NOMO-1 treated with dmso at 0.1 percent for 144 hours (cell line): Measurements from ENCODE around the gene HOXD11.

Experiments used
- DNase-seq: peaks from one replicate; lab custom pipeline; 2025; ENCODE audit not compliant: unreplicated experiment; lab: John Stamatoyannopoulos, UW

Gene HOXD11

GRCh38 chr2:176106581-176107539, at the start of gene HOXD11:
Gene HOXD11, plus strand, starts transcription at chr2:176107280. Its CDS starts 76 bp downstream, at chr2:176107356.
- no peak for DNase-seq

GRCh38 chr2:176063958-176064357, 43.1 kb upstream of the HOXD11 start:
- DNase-seq = no peak

- no peak for DNase-seq
Observed at GRCh38 chr2:176066645-176067588, 40.2 kb upstream of the HOXD11 start.

GRCh38 chr2:176067589-176068418, 39.3 kb upstream of the HOXD11 start:
- DNase-seq = no peak

- DNase-seq = no peak
Observed at GRCh38 chr2:176068419-176068832, 38.7 kb upstream of the HOXD11 start.

- DNase-seq = no peak
Observed at GRCh38 chr2:176071330-176072291, 35.5 kb upstream of the HOXD11 start.

GRCh38 chr2:176072292-176072669, 34.8 kb upstream of the HOXD11 start:
- DNase-seq = no peak

GRCh38 chr2:176072951-176073904, 33.9 kb upstream of the HOXD11 start:
- no peak for DNase-seq

- no peak for DNase-seq
Observed at GRCh38 chr2:176074919-176075425, 32.1 kb upstream of the HOXD11 start.

GRCh38 chr2:176075481-176075880, 31.6 kb upstream of the HOXD11 start:
- no peak for DNase-seq

GRCh38 chr2:176076063-176076462, 31.0 kb upstream of the HOXD11 start:
- DNase-seq = no peak

GRCh38 chr2:176076796-176077195, 30.3 kb upstream of the HOXD11 start:
- no peak for DNase-seq

GRCh38 chr2:176078541-176079284, 28.4 kb upstream of the HOXD11 start:
- no peak for DNase-seq

- DNase-seq = no peak
Observed at GRCh38 chr2:176079285-176079830, 27.7 kb upstream of the HOXD11 start.

- no peak for DNase-seq
Observed at GRCh38 chr2:176079831-176080539, 27.1 kb upstream of the HOXD11 start.

GRCh38 chr2:176080540-176081375, 26.3 kb upstream of the HOXD11 start:
- DNase-seq = no peak
